H9 (cell line): ENCODE measurements around the gene RAB7B. TPM values are rescaled to one million over a fixed set of nuclear protein-coding genes. Genes with fewer than 3 reads are reported as not detected.

Source experiments
- DNase-seq: peaks from one replicate; pipeline ENCODE4 v3.0.0-alpha.2; 2017
- H2AFZ ChIP-seq: one replicate; pipeline ENCODE4 v1.6.1; 2013; ENCODE audit warnings: mild to moderate bottlenecking, low read length, control low read depth, moderate library complexity
- H2AK5ac ChIP-seq: 2 replicates; pipeline ENCODE4 v1.6.1; 2013; ENCODE audit warnings: low read length, control low read depth, mixed read lengths; ENCODE audit not compliant: insufficient read length
- H2BK120ac ChIP-seq: one replicate; pipeline ENCODE4 v1.6.1; 2013; ENCODE audit warnings: low read depth, mild to moderate bottlenecking, low read length, control low read depth, inconsistent platforms; ENCODE audit not compliant: poor library complexity, severe bottlenecking
- H2BK12ac ChIP-seq: 2 replicates; pipeline ENCODE4 v1.6.1; 2013; ENCODE audit warnings: low read length, control low read depth, mixed read lengths, low read depth; ENCODE audit not compliant: insufficient read length
- H2BK15ac ChIP-seq: 2 replicates; pipeline ENCODE4 v1.6.1; 2013; ENCODE audit warnings: low read depth, low read length, control low read depth
- H2BK20ac ChIP-seq: one replicate; pipeline ENCODE4 v1.6.1; 2013; ENCODE audit warnings: low read depth, mild to moderate bottlenecking, low read length, control low read depth, inconsistent platforms; ENCODE audit not compliant: poor library complexity, severe bottlenecking
- H2BK5ac ChIP-seq: 2 replicates; pipeline ENCODE4 v1.6.1; 2013; ENCODE audit warnings: low read length, control low read depth, mixed read lengths; ENCODE audit not compliant: insufficient read length
- H3K14ac ChIP-seq: 2 replicates; pipeline ENCODE4 v1.6.1; 2013; ENCODE audit warnings: low read length, control low read depth; ENCODE audit not compliant: insufficient read depth
- H3K18ac ChIP-seq: 2 replicates; pipeline ENCODE4 v1.6.1; 2013; ENCODE audit warnings: low read depth, mild to moderate bottlenecking, mixed read lengths, low read length, control low read depth; ENCODE audit not compliant: insufficient read length
- H3K23ac ChIP-seq: 2 replicates; pipeline ENCODE4 v1.6.1; 2013; ENCODE audit warnings: low read length, control low read depth, mixed read lengths, low read depth; ENCODE audit not compliant: insufficient read length
- H3K23me2 ChIP-seq: 2 replicates; pipeline ENCODE4 v1.6.1; 2013; ENCODE audit warnings: low read depth, mild to moderate bottlenecking, mixed read lengths, low read length, control low read depth; ENCODE audit not compliant: insufficient read length, poor library complexity, severe bottlenecking
- H3K27ac ChIP-seq: 2 replicates; pipeline ENCODE4 v1.5.1; 2013; ENCODE audit warnings: low read length, control low read depth, mixed read lengths, low read depth; ENCODE audit not compliant: insufficient read length
- H3K27me3 ChIP-seq: 2 replicates; pipeline ENCODE4 v1.6.1; 2013; ENCODE audit warnings: low read length, control low read depth, inconsistent platforms; ENCODE audit not compliant: insufficient read depth
- H3K4ac ChIP-seq: 2 replicates; pipeline ENCODE4 v1.6.1; 2013; ENCODE audit warnings: low read depth, mild to moderate bottlenecking, control low read depth, inconsistent platforms, low read length, moderate library complexity
- H3K4me1 ChIP-seq: 2 replicates; pipeline ENCODE4 v1.6.1; 2013; ENCODE audit warnings: low read length, control low read depth, inconsistent platforms; ENCODE audit not compliant: insufficient read depth
- H3K4me2 ChIP-seq: 2 replicates; pipeline ENCODE4 v1.6.1; 2013; ENCODE audit warnings: low read length, control low read depth, mixed read lengths; ENCODE audit not compliant: insufficient read length, insufficient read depth
- H3K56ac ChIP-seq: 2 replicates; pipeline ENCODE4 v1.6.1; 2013; ENCODE audit warnings: low read depth, mild to moderate bottlenecking, mixed read lengths, low read length, control low read depth; ENCODE audit not compliant: insufficient read length
- H3K79me1 ChIP-seq: 2 replicates; pipeline ENCODE4 v1.6.1; 2013; ENCODE audit warnings: low read depth, mild to moderate bottlenecking, moderate library complexity, low read length, control low read depth, inconsistent platforms; ENCODE audit not compliant: insufficient read depth, poor library complexity, severe bottlenecking
- H3K79me2 ChIP-seq: 2 replicates; pipeline ENCODE4 v1.6.1; 2013; ENCODE audit warnings: low read length, control low read depth, inconsistent platforms; ENCODE audit not compliant: insufficient read depth
- H3K9ac ChIP-seq: 2 replicates; pipeline ENCODE4 v1.6.1; 2013; ENCODE audit warnings: low read length, control low read depth, mixed read lengths; ENCODE audit not compliant: insufficient read length; ENCODE audit errors: extremely low read depth
- H3K9me3 ChIP-seq: one replicate; pipeline ENCODE4 v1.6.1; 2013; ENCODE audit warnings: low read depth, low read length, inconsistent platforms; ENCODE audit not compliant: control insufficient read depth
- H3T11ph ChIP-seq: one replicate; pipeline ENCODE4 v1.6.1; 2013; ENCODE audit warnings: mild to moderate bottlenecking, low read length, control low read depth, inconsistent platforms
- H4K20me1 ChIP-seq: one replicate; pipeline ENCODE4 v1.6.1; 2013; ENCODE audit not compliant: control insufficient read depth, insufficient read length, insufficient read depth
- H4K5ac ChIP-seq: 2 replicates; pipeline ENCODE4 v1.6.1; 2013; ENCODE audit warnings: low read depth, mild to moderate bottlenecking, mixed read lengths, low read length, control low read depth; ENCODE audit not compliant: insufficient read length
- H4K8ac ChIP-seq: replicated peaks from 2 replicates; pipeline ENCODE4 v1.6.1; 2013; ENCODE audit warnings: low read length, control low read depth, mixed read lengths, low read depth; ENCODE audit not compliant: insufficient read length
- H4K91ac ChIP-seq: 2 replicates; pipeline ENCODE4 v1.6.1; 2013; ENCODE audit warnings: low read depth, mild to moderate bottlenecking, moderate library complexity, mixed read lengths, low read length, control low read depth; ENCODE audit not compliant: insufficient read length
- H3K27ac Mint-ChIP-seq, 3 experiments: 2 replicates in 2 of 3; 3 replicates in 1 of 3; pipeline ENCODE4 v1.8.0; 2020 to 2021; ENCODE audit warnings: mixed read lengths in 3 of 3, mild to moderate bottlenecking in 1 of 3, moderate library complexity in 1 of 3
- H3K27me3 Mint-ChIP-seq: 2 replicates; pipeline ENCODE4 v1.8.0; 2021; ENCODE audit warnings: low read depth, mild to moderate bottlenecking, moderate library complexity, mixed read lengths
- H3K36me3 Mint-ChIP-seq, 3 experiments: 2 replicates in 2 of 3; 3 replicates in 1 of 3; pipeline ENCODE4 v1.8.0; 2020 to 2021; ENCODE audit warnings: low read depth in 3 of 3, mixed read lengths in 3 of 3; ENCODE audit not compliant: insufficient read depth in 1 of 3
- H3K4me1 Mint-ChIP-seq, 2 experiments: 2 replicates each; pipeline ENCODE4 v1.8.0; 2020; ENCODE audit warnings: mixed read lengths in 2 of 2
- H3K4me3 Mint-ChIP-seq, 2 experiments: 2 replicates in 1 of 2; 3 replicates in 1 of 2; pipeline ENCODE4 v1.8.0; 2020 to 2021; ENCODE audit warnings: mild to moderate bottlenecking in 2 of 2, mixed read lengths in 2 of 2, moderate library complexity in 1 of 2
- H3K9me3 Mint-ChIP-seq, 2 experiments: 2 replicates in 1 of 2; 3 replicates in 1 of 2; pipeline ENCODE4 v1.8.0; 2020; ENCODE audit warnings: mild to moderate bottlenecking in 2 of 2, mixed read lengths in 2 of 2, moderate library complexity in 1 of 2
- CTCF ChIP-seq: fragments of 200-600 bp; sonication (generic); conservative IDR thresholded peaks from 3 replicates; pipeline ENCODE4 v1.8.0; 2021; ENCODE audit warnings: antibody characterized with exemption, mild to moderate bottlenecking
- WGBS: extraction: QIAGEN DNeasy Blood & Tissue Kit; methylation state at CpG from one replicate; pipeline ENCODE4 v1.1.7; 2013; ENCODE audit warnings: missing lambda C conversion rate, low lambda C conversion rate, mixed read lengths; ENCODE audit not compliant: insufficient read length; ENCODE audit errors: extremely low coverage; 5-methylcytosine and 5-hydroxymethylcytosine counted together
- total RNA-seq: library from RNA; stranded (reverse); gene quantifications from 2 replicates; pipeline ENCODE4 v1.2.1, GENCODE V29; 2021

RAB7B gene
- total RNA-seq, 1 experiment from 2014 or later, result 0.68 TPM

GRCh38 chr1:206011057-206011456 lies 7.9 kb upstream of the RAB7B start:
- Histone ChIP-seq H2BK5ac (no peak overlapping the region), H3K56ac (no peak overlapping the region), H3K27me3 (no peaks in the 10 kb centered on the region), H3K4me1 (no peaks in the 10 kb centered on the region), H3K9ac (no peak overlapping the region), H4K8ac (no peak overlapping the region), H3K79me1 (no peaks in the 10 kb centered on the region), H2AFZ (no peak overlapping the region), H4K20me1 (peaks cover 2% of the 10 kb centered on the region), H3K4me2 (no peak overlapping the region), H2BK20ac (no peak overlapping the region), H4K5ac (no peak overlapping the region), H3K23ac (no peak overlapping the region), H2AK5ac (no peak overlapping the region), H3K23me2 (no peaks in the 10 kb centered on the region), H2BK15ac (no peak overlapping the region), H4K91ac (no peak overlapping the region), H2BK12ac (no peak overlapping the region), H3T11ph (no peak overlapping the region), H3K27ac (no peak overlapping the region), H3K14ac (no peak overlapping the region), H3K9me3 (no peaks in the 10 kb centered on the region), H3K79me2 (no peaks in the 10 kb centered on the region), H2BK120ac (no peak overlapping the region), H3K18ac (no peak overlapping the region), H3K4ac (no peak overlapping the region)
- H3K4me3 Mint-ChIP-seq, result no peak overlapping the region
- no peak for DNase-seq
- no CpG with 5 or more reads among the region's 8 CpGs for WGBS
- H3K4me1 Mint-ChIP-seq, result peaks cover 4% of the 10 kb centered on the region in 2 experiments
- H3K27me3 Mint-ChIP-seq, result peaks cover 4% of the 10 kb centered on the region; the same call in 1 of the 2 replicates
- TF ChIP-seq CTCF, result no peak
- no peaks in the 10 kb centered on the region for H3K9me3 Mint-ChIP-seq
- no peaks in the 10 kb centered on the region for H3K36me3 Mint-ChIP-seq
- no peak overlapping the region for H3K27ac Mint-ChIP-seq
